ENCODE measurements around the gene LSM4.
A peak's percentile ranks its signal among the peaks of the same experiment; 100 is the strongest.

Gene LSM4

GRCh38 chr19:18291590-18292461 lies 31.1 kb downstream of the LSM4 start:
- DNase-seq, result peak in 1 of 2 experiments; percentile 41

DNA sequence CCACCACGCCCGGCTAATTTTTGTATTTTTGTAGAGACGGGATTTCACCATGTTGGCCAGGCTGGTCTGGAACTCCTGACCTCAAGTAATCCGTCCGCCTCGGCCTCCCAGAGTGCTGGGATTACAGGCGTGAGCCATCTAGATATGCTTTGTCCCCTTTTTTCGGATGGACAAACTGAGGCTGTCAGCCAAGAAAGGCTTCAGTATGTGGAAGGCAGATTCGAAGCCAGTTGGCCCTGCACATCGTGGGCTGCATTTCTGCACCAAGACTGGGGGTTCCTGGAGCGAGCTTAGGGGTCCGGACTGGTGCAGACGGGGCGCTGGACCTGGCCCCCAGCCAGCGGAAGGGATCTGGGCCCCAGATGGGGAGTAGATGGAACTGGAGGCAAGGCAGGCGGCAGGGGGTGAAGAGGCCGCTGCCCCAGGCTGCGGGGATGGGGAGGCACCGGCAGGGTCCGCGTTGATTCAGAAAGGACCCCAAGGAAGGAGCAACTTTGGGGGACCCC lies 31.8 kb downstream of the LSM4 start:
- DNase-seq, result no peak

DNA sequence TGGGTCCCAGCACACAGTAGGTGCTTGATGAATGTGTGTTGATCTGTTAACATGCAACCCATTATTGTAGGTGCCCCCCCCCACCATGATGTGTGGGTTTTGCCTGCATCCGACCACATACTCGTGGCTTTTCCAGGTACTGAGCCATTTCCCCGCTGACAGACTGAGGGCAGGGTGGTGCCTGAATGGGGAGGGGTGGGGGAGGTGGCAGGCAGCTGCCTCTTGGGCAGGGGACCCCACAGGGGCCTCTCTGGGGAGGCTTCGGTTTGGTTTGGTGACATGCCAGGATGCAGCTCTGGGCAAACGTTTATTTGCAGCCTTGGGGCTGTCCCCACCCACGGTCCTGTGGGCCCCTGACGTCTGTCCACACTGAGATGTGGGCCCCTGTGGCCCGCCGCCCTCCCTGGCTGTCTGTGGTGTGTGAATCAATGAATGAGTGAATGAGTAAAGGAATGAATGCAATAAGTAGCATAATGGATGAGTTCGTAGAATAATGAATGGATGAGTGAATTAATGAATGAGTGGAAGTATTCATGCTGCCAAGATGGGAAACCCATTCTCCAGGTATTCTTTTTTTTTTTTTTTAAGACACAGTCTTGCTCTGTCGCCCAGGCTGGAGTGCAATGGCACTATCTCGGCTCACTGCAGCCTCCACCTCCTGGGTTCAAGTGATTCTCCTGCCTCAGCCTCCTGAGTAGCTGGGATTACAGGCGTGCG lies 32.4 kb downstream of the LSM4 start:
- DNase-seq, result no peak

DNA sequence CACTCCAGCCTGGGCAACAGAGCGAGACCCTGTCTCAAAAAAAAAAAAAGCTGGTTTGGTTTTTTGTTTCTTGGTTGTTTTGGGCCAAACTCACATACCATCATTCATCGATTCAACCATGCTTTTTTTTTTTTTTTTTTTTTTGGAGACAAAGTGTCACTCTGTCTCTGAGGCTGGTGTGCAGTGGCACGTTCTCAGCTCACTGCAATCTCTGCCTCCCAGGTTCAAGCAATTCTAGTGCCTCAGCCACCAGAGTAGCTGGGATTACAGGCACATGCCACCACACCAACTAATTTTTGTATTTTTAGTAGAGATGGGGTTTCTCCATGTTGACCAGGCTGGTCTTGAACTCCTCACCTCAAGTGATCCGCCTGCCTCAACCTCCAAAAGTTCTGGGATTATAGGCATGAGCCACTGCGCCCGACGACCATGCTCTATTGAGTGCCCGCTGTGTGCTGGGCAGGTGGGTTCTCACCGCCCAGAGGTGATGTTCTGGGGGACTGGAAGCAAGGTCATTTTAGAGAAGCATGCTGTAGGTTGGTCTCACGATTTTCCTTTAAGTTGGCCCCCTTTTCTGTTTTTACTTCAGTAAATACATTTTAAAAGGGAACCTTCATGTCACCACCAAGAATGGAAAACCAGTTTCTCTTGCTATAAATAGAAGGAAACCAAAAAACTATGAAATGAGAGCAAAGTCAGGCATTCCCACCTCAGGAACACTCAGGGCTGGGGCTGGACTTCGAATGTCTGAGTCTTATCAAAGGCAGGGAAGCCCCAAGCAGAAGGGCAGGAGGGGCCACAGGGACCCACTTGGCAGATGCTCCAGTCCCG lies 33.2 kb downstream of the LSM4 start:
- DNase-seq, result no peak

GRCh38 chr19:18287836-18288772 lies 34.8 kb downstream of the LSM4 start:
- no peak for DNase-seq

GRCh38 chr19:18286973-18287635 lies 35.8 kb downstream of the LSM4 start:
- DNase-seq, result no peak

- no peak for DNase-seq
Measured at GRCh38 chr19:18284712-18285360, 38.0 kb downstream of the LSM4 start.

DNA sequence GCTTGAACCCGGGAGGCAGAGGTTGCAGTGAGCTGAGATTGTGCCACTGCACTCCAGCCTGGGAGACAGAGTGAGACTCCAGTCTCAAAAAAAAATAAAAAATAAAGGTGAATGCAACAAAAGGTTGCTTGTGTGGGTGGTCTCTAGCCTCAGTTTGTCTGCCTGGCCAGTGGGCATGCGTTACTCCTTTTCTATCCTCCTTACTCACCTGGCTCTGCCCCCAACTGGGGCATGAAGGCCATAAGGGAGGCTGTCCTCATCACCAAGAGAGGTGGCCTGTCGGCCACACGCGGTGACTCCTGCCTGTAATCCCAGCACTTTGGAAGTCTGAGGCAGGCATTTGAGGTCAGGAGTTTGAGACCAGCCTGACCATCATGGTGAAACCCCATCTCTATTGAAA lies 39.5 kb downstream of the LSM4 start:
- no peak for DNase-seq

- no peak for DNase-seq
Measured at GRCh38 chr19:18282788-18283141, 40.1 kb downstream of the LSM4 start.

- DNase-seq, result no peak
Measured at GRCh38 chr19:18282021-18282787, 40.7 kb downstream of the LSM4 start.

DNA sequence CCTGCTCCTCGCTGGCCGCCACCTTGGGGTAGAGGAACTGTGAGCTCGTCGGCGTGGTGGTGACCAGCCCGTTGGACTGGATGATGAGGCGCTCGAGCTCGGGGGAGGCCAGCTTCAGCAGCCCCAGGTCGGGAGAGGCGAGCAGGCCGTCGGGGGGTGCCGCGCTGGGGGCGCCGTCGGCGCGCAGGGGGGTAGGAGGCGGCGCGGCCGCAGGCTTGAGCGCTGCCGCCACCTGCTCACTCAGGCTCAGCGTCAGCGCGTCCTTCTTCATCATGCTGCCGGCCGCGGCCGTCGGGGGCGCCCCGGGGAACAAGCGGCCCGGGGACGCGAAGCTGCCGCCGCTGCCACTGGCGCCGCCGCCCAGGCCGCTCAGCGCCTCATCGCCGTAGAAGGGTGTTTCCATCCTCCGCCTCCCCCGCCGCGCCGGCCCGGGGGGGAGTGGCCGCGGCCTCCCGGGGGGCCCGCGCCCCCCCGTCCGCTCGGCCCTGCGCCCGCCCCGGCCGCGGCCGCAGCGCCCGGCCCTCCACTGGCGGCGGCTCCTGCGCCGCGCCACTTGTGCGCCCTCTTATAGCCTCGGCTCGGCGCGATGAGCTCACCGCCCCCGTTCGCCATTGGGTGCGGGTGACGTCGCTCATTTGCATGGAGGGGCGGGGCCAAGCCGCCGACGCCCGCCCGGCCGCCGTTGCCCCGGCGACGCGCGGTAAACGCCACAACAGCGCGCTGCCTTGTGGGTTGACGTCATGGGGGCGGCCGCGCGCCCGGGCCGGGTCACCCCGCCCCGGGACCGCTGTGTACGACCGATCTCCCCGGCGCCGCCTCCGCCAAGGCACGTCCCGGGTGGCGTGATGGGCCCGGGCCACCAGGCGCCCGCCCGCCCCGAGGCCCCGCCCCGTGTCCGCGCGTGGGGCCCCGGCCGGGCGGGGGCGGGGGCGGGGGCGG lies 41.5 kb downstream of the LSM4 start, which contains the start of gene JUND:
JUND (minus strand) TSS at position 541 of the 939 bp plus-strand sequence; CDS start at position 403, 138 bp downstream.
- peak; percentile 94 to 98 for DNase-seq

- peak; percentile 94 to 98 for DNase-seq
Measured at GRCh38 chr19:18280247-18281081, 42.4 kb downstream of the LSM4 start.

GRCh38 chr19:18279516-18280246 lies 43.2 kb downstream of the LSM4 start:
- DNase-seq, result peak; percentile 96 to 97

DNA sequence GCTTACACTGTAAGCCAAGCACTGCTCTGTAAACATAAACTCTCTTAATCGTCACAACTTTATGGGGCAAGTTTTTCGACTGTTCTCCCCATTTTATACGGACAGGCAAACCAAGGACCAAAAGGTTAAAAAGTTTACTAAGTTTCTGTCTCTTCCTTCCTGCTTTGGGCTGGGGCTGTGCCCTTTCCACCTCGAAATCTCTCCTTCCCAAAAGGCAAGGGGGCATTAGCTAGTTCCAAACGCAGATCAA lies 43.7 kb downstream of the LSM4 start:
- DNase-seq, result no peak

DNA sequence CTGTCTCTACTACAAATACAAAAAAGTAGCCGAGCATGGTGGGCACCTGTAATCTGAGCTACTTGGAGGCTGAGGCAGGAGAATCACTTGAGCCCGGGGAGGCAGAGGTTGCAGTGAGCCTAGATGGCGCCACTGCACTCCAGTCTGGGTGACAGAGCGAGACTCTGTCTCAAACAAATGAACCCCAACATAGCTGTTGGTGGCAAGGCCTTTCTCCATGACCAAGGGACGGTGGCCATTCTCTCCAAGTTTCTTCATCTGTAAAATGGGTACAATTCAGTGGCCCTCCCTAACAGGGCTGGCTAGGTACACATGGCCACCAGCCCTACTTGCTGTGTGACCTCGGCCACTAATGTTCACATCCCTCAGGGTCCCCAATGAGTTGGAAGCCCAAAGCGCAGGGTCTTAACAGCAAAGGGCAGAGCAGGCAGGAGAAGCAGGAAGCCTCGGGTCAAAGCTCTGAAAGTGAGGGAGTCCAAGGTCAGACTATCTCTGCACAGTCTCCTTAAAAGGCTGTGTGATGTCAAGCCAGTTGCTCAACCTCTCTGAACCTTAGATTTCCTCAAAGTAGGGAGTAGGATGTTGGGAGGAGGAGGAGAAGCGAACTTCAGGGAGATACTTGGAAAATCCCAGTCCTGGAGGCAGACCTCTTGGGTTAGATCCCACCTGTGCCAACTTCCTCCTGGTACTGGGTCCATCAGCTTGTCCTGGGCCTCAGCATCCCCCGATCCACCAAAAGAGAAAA lies 44.2 kb downstream of the LSM4 start:
- no peak for DNase-seq

- DNase-seq, result no peak
Measured at GRCh38 chr19:18274781-18275356, 48.0 kb downstream of the LSM4 start.

Measured in NCI-H524 (cell line).